ENCODE data around the gene TMEM106B. TPM values are rescaled to one million over a fixed set of nuclear protein-coding genes. Genes with fewer than 3 reads are reported as not detected.

The TMEM106B gene
- total RNA-seq, 1 experiment from 2014 or later: 89.0 TPM

DNA sequence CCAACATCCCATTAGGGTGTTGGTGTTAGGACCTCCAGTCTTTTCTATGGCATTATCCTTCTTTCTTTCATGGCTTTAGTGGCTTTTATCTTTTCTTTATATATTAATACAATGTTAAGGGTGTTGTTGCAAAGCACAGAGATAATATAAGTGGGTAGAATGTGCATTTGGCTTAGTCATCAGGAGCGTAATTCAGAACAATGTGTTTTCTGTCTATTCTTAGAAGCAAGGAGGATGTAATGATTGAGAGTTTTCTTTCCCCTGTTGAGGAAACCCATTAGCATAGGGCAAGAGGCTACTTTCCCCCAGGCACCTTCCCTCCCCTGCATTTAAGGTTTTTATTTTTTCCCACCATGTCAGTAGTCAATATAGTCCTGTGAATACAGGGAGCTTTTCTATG, 79.7 kb downstream of the TMEM106B start:
- no peak for TF ChIP-seq POLR2AphosphoS5 (IDR thresholded peaks at IDR 0.05; ENCODE audit: low read depth, low read length)
- TF ChIP-seq TCF7L2 (IDR thresholded peaks at IDR 0.05; ENCODE audit: low read depth, low read length): no peak
- TF ChIP-seq, protein P1, sequence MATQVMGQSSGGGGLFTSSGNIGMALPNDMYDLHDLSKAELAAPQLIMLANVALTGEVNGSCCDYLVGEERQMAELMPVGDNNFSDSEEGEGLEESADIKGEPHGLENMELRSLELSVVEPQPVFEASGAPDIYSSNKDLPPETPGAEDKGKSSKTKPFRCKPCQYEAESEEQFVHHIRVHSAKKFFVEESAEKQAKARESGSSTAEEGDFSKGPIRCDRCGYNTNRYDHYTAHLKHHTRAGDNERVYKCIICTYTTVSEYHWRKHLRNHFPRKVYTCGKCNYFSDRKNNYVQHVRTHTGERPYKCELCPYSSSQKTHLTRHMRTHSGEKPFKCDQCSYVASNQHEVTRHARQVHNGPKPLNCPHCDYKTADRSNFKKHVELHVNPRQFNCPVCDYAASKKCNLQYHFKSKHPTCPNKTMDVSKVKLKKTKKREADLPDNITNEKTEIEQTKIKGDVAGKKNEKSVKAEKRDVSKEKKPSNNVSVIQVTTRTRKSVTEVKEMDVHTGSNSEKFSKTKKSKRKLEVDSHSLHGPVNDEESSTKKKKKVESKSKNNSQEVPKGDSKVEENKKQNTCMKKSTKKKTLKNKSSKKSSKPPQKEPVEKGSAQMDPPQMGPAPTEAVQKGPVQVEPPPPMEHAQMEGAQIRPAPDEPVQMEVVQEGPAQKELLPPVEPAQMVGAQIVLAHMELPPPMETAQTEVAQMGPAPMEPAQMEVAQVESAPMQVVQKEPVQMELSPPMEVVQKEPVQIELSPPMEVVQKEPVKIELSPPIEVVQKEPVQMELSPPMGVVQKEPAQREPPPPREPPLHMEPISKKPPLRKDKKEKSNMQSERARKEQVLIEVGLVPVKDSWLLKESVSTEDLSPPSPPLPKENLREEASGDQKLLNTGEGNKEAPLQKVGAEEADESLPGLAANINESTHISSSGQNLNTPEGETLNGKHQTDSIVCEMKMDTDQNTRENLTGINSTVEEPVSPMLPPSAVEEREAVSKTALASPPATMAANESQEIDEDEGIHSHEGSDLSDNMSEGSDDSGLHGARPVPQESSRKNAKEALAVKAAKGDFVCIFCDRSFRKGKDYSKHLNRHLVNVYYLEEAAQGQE (IDR thresholded peaks at IDR 0.05; ENCODE audit: insufficient read depth in 1 of 2, low read depth in 2 of 2, low read length in 1 of 2): no peak
- TF ChIP-seq, protein P2, sequence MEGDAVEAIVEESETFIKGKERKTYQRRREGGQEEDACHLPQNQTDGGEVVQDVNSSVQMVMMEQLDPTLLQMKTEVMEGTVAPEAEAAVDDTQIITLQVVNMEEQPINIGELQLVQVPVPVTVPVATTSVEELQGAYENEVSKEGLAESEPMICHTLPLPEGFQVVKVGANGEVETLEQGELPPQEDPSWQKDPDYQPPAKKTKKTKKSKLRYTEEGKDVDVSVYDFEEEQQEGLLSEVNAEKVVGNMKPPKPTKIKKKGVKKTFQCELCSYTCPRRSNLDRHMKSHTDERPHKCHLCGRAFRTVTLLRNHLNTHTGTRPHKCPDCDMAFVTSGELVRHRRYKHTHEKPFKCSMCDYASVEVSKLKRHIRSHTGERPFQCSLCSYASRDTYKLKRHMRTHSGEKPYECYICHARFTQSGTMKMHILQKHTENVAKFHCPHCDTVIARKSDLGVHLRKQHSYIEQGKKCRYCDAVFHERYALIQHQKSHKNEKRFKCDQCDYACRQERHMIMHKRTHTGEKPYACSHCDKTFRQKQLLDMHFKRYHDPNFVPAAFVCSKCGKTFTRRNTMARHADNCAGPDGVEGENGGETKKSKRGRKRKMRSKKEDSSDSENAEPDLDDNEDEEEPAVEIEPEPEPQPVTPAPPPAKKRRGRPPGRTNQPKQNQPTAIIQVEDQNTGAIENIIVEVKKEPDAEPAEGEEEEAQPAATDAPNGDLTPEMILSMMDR (IDR thresholded peaks at IDR 0.05): no peak
- TF ChIP-seq SIN3A (IDR thresholded peaks at IDR 0.05; ENCODE audit: borderline replicate concordance, insufficient read depth, low read depth, low read length): no peak
- BruUV-seq (replicated peaks): no TSS peak
- in situ Hi-C loops (cut with HindIII; ENCODE audit: low pct_unique_long_range_greater_than_20kb, low sequenced_read_pairs) (no loop called here), intact Hi-C loops (cut with micrococcal nuclease; ENCODE audit: unreplicated experiment) (no loop called here)
- no peaks in the 10 kb centered on the region for H3K27me3 ChIP-seq (ENCODE audit: control insufficient read depth, insufficient read depth, low read length)
- no peak overlapping the region for H3K4me3 ChIP-seq (ENCODE audit: low read depth in 2 of 2, low read length in 2 of 2)
- peaks cover 18% of the 10 kb centered on the region for H3K9me3 ChIP-seq (ENCODE audit: control insufficient read depth, insufficient read depth, low read depth, low read length)
- CTCF ChIA-PET: no interaction called here
- H3K4me1 ChIP-seq (ENCODE audit: control insufficient read depth, insufficient read depth, low read length): no peaks in the 10 kb centered on the region
- no peaks in the 10 kb centered on the region for H3K36me3 ChIP-seq (ENCODE audit: control insufficient read depth, insufficient read depth, low read length)
- ATAC-seq (no peak), DNase-seq (ENCODE audit: low read depth, low spot score) (no peak)
- no peak overlapping the region for H3K27ac ChIP-seq (ENCODE audit: low read length)
- POLR2A ChIA-PET: no interaction called here

DNA sequence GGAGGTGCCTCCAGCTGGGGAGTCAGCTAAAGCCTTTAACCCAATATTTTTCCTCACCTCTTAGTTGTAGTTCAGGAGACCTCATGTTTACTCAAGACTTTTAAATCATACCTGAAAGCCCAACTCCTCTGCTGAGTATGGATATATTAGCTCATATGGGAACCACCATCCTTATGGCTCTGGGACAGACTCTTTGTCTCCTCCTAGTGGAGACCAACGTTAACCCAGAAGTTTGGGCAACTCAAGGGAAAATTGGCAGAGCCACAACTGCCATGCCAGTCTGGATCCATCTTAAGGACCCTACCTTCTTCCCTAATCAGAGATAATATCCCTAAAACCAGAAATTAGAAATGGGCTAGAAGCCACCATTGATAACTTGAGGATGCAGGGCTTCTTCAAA, 80.8 kb downstream of the TMEM106B start:
- ATAC-seq (no peak), DNase-seq (ENCODE audit: low read depth, low spot score) (no peak)
- no TSS peak for BruUV-seq (replicated peaks)
- no peaks in the 10 kb centered on the region for H3K27me3 ChIP-seq (ENCODE audit: control insufficient read depth, insufficient read depth, low read length)
- in situ Hi-C loops (cut with HindIII; ENCODE audit: low pct_unique_long_range_greater_than_20kb, low sequenced_read_pairs) (no loop called here), intact Hi-C loops (cut with micrococcal nuclease; ENCODE audit: unreplicated experiment) (no loop called here)
- peaks cover 18% of the 10 kb centered on the region for H3K9me3 ChIP-seq (ENCODE audit: control insufficient read depth, insufficient read depth, low read depth, low read length)
- H3K4me1 ChIP-seq (ENCODE audit: control insufficient read depth, insufficient read depth, low read length): no peaks in the 10 kb centered on the region
- no peak overlapping the region for H3K4me3 ChIP-seq (ENCODE audit: low read depth in 2 of 2, low read length in 2 of 2)
- ChIA-PET CTCF (interaction anchor here (0.6 kb wide), 1 partner anchor 14 kb away, joined by 4 read pairs; no protein-coding TSS in a partner anchor), POLR2A (no interaction called here)
- H3K27ac ChIP-seq (ENCODE audit: low read length): no peak overlapping the region
- TF ChIP-seq, protein P2 (IDR thresholded peaks at IDR 0.05): peak; percentile 38
- TF ChIP-seq POLR2AphosphoS5 (IDR thresholded peaks at IDR 0.05; ENCODE audit: low read depth, low read length): no peak
- no peaks in the 10 kb centered on the region for H3K36me3 ChIP-seq (ENCODE audit: control insufficient read depth, insufficient read depth, low read length)

Other genes with a start within 250 kb of the TMEM106B start
- 8.5 TPM for gene VWDE, start 192.6 kb downstream of the TMEM106B start, total RNA-seq (2021; ENCODE audit: unreplicated experiment)